Right lobe of liver (tissue), 4 donors: ENCODE data around the gene FAM151B.

Source experiments
- CTCF ChIP-seq, 4 donors: fragments of 200-600 bp in 3 of 4; fragments of 450-650 bp in 1 of 4; IDR thresholded peaks; one replicate each; pipeline versions ENCODE4 v1.5.1 to v1.8.0; 2016 to 2022; ENCODE audit warnings: antibody characterized with exemption in 4 of 4, mild to moderate bottlenecking in 2 of 4
- POLR2A ChIP-seq: fragments of 450-650 bp; IDR thresholded peaks from one replicate; pipeline ENCODE4 v1.6.1; 2017; ENCODE audit warnings: antibody characterized with exemption, mild to moderate bottlenecking
- donor health status: DM: no; HTN: no; CAD: no.
- donor health status: DM: no; HTN: no; CAD: no.
- donor health status: DM: no; HTN: yes; CAD: no.

- TF ChIP-seq POLR2A (no peak), CTCF (IDR thresholded peaks at IDR 0.05) (no peak)
These were observed 82.3 kb downstream of the FAM151B start, which contains the start of gene ANKRD34B for GRCh38 chr5:80569961-80570786.
